Activated naive CD4-positive, alpha-beta T cell treated with anti-CD3 and anti-CD28 coated beads for 36 hours (primary cell): ENCODE results near the gene SLC25A39. TPM values are rescaled to one million over a fixed set of nuclear protein-coding genes. Genes with fewer than 3 reads are reported as not detected.
"Not testable (repeated sequence)": the region's sequence is repeated elsewhere in the genome, so short reads cannot be mapped to it uniquely, and the experiment has no call there.

ENCODE experiments used
- CTCF ChIA-PET: fragments of 350-600 bp; sonication (Branson Sonifier 250); formaldehyde crosslinking; loops from one replicate; lab custom pipeline; 2021; ENCODE audit warnings: antibody characterized with exemption; lab: Charles Lee
- DNase-seq: peaks from one replicate; pipeline ENCODE4 v3.0.0-alpha.2; 2020
- H3K27ac Mint-ChIP-seq: one replicate; pipeline ENCODE4 v1.8.0; 2021; ENCODE audit warnings: mild to moderate bottlenecking, mixed read lengths
- H3K27me3 Mint-ChIP-seq: one replicate; pipeline ENCODE4 v1.8.0; 2021; ENCODE audit warnings: low read depth, mixed read lengths
- H3K36me3 Mint-ChIP-seq: one replicate; pipeline ENCODE4 v1.8.0; 2021; ENCODE audit warnings: low read depth, mixed read lengths
- H3K4me1 Mint-ChIP-seq: one replicate; pipeline ENCODE4 v1.8.0; 2021; ENCODE audit warnings: low read depth, mixed read lengths
- H3K4me3 Mint-ChIP-seq: one replicate; pipeline ENCODE4 v1.8.0; 2021; ENCODE audit warnings: mild to moderate bottlenecking, moderate library complexity, mixed read lengths
- H3K9me3 Mint-ChIP-seq: one replicate; pipeline ENCODE4 v1.8.0; 2021; ENCODE audit warnings: mixed read lengths
- intact Hi-C: fragments of 100-400 bp; cut with micrococcal nuclease; formaldehyde crosslinking; loops from one replicate; pipeline ENCODE4 v1.15.1; 2023
- total RNA-seq, 2 experiments: library from RNA; stranded (reverse); gene quantifications; one replicate each; pipeline ENCODE4 v1.2.3, GENCODE V29; 2021

SLC25A39 gene
- total RNA-seq, 2 experiments from 2014 or later = 146 to 149 TPM

DNA sequence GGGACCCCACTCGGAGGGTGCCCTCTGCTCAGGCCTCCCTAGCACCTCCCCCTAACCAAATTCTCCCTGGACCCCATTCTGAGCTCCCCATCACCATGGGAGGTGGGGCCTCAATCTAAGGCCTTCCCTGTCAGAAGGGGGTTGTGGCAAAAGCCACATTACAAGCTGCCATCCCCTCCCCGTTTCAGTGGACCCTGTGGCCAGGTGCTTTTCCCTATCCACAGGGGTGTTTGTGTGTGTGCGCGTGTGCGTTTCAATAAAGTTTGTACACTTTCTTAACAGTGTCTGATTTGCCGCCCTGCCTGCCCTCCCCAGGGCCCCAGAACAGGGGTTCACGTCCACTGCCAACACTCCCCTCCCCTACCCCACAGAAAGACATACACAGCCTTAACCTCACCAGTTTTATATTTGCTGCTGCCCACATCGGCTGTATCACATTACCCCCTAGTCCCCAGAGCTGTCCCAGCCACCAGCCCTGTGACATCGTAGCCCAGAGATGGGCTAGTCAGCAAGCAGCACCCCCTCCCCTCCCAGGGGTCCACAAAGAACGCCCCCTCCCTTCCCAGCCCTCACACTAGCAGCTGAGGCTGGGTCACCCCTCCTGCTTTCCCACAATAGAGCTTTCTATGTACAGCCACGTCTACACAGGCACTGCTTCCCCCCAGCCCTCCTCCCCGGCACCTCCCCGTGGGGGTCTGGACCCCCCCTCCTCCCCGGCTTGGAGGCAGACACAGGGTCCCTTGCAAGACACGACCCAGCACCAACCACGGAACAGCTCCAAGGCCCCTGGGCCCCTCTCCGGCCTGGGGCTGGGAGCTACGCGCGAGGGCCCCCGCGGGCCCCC lies 28.4 kb upstream of the SLC25A39 start:
- DNase-seq = no peak
- Mint-ChIP-seq H3K27me3 (peaks cover 3% of the 10 kb centered on the region), H3K4me1 (peaks cover 3% of the 10 kb centered on the region), H3K36me3 (peaks cover 5% of the 10 kb centered on the region), H3K4me3 (peak overlapping the region; percentile 52), H3K27ac (no peak overlapping the region), H3K9me3 (no peaks in the 10 kb centered on the region)
- CTCF ChIA-PET = interaction anchor here (0.8 to 3.2 kb wide), 9 partner anchors 7 to 143 kb away, joined by 3 to 13 read pairs (median 4); partner anchors contain the start of genes FAM171A2 and GRN
- intact Hi-C loops = loop anchor here (5.0 kb wide), 1 partner anchor 231 kb away; the partner anchor contains the start of gene HDAC5

DNA sequence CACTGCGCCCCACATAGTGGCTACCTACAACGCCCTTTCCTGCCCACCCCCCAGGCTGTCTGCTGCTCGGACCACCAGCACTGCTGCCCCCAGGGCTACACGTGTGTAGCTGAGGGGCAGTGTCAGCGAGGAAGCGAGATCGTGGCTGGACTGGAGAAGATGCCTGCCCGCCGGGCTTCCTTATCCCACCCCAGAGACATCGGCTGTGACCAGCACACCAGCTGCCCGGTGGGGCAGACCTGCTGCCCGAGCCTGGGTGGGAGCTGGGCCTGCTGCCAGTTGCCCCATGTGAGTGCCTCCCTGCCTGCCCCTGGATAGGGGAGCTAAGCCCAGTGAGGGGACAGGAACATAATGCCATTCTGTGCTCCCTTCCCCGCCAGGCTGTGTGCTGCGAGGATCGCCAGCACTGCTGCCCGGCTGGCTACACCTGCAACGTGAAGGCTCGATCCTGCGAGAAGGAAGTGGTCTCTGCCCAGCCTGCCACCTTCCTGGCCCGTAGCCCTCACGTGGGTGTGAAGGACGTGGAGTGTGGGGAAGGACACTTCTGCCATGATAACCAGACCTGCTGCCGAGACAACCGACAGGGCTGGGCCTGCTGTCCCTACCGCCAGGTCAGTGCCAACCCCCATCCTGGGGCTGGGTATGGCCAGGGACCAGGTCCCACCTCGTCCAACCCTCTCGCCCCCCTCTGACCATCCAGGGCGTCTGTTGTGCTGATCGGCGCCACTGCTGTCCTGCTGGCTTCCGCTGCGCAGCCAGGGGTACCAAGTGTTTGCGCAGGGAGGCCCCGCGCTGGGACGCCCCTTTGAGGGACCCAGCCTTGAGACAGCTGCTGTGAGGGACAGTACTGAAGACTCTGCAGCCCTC lies 27.6 kb upstream of the SLC25A39 start:
- H3K27ac Mint-ChIP-seq = no peak overlapping the region
- no peaks in the 10 kb centered on the region for H3K9me3 Mint-ChIP-seq
- CTCF ChIA-PET = interaction anchor here (0.6 to 3.2 kb wide), 8 partner anchors 11 to 642 kb away, joined by 3 to 13 read pairs (median 4); partner anchors contain the start of gene FAM171A2
- H3K4me3 Mint-ChIP-seq = no peak overlapping the region
- intact Hi-C loops = loop anchor here (5.0 kb wide), 1 partner anchor 230 kb away; the partner anchor contains the start of gene HDAC5
- H3K36me3 Mint-ChIP-seq = peaks cover 5% of the 10 kb centered on the region
- H3K4me1 Mint-ChIP-seq = peaks cover 3% of the 10 kb centered on the region
- H3K27me3 Mint-ChIP-seq = peaks cover 3% of the 10 kb centered on the region
- DNase-seq = no peak

DNA sequence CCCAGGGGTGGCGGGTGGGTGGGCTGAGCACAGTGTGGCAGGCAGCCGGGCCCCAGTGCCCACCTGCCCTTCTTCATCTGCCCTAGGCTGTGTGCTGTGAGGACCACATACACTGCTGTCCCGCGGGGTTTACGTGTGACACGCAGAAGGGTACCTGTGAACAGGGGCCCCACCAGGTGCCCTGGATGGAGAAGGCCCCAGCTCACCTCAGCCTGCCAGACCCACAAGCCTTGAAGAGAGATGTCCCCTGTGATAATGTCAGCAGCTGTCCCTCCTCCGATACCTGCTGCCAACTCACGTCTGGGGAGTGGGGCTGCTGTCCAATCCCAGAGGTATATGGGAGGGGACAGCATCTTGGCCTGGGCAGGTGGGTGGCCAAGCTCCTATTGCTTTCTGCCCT lies 26.8 kb upstream of the SLC25A39 start:
- H3K9me3 Mint-ChIP-seq = no peaks in the 10 kb centered on the region
- H3K27me3 Mint-ChIP-seq = peaks cover 3% of the 10 kb centered on the region
- CTCF ChIA-PET = interaction anchor here (0.6 to 3.2 kb wide), 9 partner anchors 11 to 643 kb away, joined by 3 to 13 read pairs (median 5); partner anchors contain the start of gene FAM171A2

DNA sequence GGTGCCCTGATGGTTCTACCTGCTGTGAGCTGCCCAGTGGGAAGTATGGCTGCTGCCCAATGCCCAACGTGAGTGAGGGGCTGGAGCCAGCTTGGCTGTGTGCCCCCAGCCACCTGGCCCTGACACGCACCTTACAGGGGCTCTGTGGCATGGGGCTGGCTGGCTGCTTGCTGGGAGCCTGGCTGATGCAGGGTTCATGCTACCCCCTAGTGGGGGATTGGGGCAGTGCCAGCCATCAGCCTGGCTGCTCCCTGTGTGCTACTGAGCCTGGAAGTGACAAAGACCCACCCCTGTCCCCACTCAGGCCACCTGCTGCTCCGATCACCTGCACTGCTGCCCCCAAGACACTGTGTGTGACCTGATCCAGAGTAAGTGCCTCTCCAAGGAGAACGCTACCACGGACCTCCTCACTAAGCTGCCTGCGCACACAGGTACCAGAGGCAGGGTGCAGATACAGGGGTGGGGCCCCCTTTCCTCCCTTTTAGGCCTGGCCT lies 26.2 kb upstream of the SLC25A39 start:
- intact Hi-C loops = loop anchor here (5.0 kb wide), 1 partner anchor 228 kb away; the partner anchor contains the start of gene HDAC5
- Mint-ChIP-seq H3K36me3 (peaks cover 5% of the 10 kb centered on the region), H3K4me1 (peaks cover 8% of the 10 kb centered on the region), H3K9me3 (no peaks in the 10 kb centered on the region), H3K27ac (no peak overlapping the region), H3K27me3 (peaks cover 3% of the 10 kb centered on the region), H3K4me3 (no peak overlapping the region)
- CTCF ChIA-PET = interaction anchor here (0.6 to 3.2 kb wide), 12 partner anchors 9 to 180 kb away, joined by 3 to 13 read pairs (median 4); partner anchors contain the start of gene FAM171A2
- peak; percentile 81 for DNase-seq

More for the DNA sequence above, 26.8 kb upstream of the SLC25A39 start:
- no peak for DNase-seq
- intact Hi-C loops = loop anchor here (5.0 kb wide), 1 partner anchor 229 kb away; the partner anchor contains the start of gene HDAC5
- peaks cover 3% of the 10 kb centered on the region for H3K4me1 Mint-ChIP-seq
- H3K27ac Mint-ChIP-seq = no peak overlapping the region
- H3K4me3 Mint-ChIP-seq = no peak overlapping the region
- H3K36me3 Mint-ChIP-seq = peaks cover 5% of the 10 kb centered on the region

DNA sequence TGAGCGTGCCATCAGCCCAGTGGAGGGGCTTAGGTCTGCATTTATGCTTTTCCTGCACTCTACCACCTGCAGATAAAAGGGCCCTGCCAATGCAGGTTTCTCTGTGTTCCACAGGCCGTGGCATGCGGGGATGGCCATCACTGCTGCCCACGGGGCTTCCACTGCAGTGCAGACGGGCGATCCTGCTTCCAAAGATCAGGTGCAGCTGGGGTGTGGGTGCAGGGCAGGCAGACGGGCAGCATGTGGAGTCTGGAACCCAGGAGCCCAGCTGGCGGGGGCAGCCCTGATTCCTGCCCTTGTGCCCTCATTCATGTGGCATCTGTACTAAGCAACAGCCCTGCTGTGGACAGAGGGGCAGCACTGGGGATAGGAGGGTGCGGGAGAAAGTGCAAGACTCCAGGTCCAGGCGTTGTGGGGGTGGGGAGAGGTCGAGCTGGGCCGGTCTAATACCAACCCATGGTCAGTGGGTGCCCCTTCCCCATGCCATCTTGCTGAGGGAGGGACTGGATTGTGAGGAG lies 25.0 kb upstream of the SLC25A39 start:
- peaks cover 3% of the 10 kb centered on the region for H3K27me3 Mint-ChIP-seq
- intact Hi-C loops = loop anchor here (5.0 kb wide), 3 partner anchors 227 to 407 kb away; partner anchors contain the start of genes HDAC5, LSM12 and PPY
- H3K4me3 Mint-ChIP-seq = no peak overlapping the region
- no peak overlapping the region for H3K27ac Mint-ChIP-seq
- H3K4me1 Mint-ChIP-seq = peaks cover 13% of the 10 kb centered on the region
- no peak for DNase-seq
- H3K9me3 Mint-ChIP-seq = no peaks in the 10 kb centered on the region
- peaks cover 5% of the 10 kb centered on the region for H3K36me3 Mint-ChIP-seq
- CTCF ChIA-PET = interaction anchor here (0.7 to 3.2 kb wide), 7 partner anchors 8 to 174 kb away, joined by 3 to 13 read pairs (median 6); partner anchors contain the start of gene FAM171A2

DNA sequence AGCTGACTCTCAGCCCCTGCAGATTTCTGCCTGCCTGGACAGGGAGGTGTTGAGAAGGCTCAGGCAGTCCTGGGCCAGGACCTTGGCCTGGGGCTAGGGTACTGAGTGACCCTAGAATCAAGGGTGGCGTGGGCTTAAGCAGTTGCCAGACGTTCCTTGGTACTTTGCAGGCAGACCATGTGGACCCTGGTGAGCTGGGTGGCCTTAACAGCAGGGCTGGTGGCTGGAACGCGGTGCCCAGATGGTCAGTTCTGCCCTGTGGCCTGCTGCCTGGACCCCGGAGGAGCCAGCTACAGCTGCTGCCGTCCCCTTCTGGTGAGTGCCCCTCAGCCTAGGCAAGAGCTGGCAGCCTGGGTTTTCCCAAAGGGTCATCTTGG lies 24.4 kb upstream of the SLC25A39 start:
- Mint-ChIP-seq H3K27me3 (peaks cover 3% of the 10 kb centered on the region), H3K9me3 (no peaks in the 10 kb centered on the region), H3K27ac (no peak overlapping the region), H3K36me3 (peaks cover 5% of the 10 kb centered on the region), H3K4me3 (no peak overlapping the region), H3K4me1 (peaks cover 13% of the 10 kb centered on the region)
- DNase-seq = no peak
- CTCF ChIA-PET = interaction anchor here (2.6 to 3.2 kb wide), 2 partner anchors 14 to 139 kb away, joined by 13 read pairs; partner anchors contain the start of gene FAM171A2
- intact Hi-C loops = loop anchor here (5.0 kb wide), 2 partner anchors 282 to 407 kb away; partner anchors contain the start of genes LSM12 and PPY

DNA sequence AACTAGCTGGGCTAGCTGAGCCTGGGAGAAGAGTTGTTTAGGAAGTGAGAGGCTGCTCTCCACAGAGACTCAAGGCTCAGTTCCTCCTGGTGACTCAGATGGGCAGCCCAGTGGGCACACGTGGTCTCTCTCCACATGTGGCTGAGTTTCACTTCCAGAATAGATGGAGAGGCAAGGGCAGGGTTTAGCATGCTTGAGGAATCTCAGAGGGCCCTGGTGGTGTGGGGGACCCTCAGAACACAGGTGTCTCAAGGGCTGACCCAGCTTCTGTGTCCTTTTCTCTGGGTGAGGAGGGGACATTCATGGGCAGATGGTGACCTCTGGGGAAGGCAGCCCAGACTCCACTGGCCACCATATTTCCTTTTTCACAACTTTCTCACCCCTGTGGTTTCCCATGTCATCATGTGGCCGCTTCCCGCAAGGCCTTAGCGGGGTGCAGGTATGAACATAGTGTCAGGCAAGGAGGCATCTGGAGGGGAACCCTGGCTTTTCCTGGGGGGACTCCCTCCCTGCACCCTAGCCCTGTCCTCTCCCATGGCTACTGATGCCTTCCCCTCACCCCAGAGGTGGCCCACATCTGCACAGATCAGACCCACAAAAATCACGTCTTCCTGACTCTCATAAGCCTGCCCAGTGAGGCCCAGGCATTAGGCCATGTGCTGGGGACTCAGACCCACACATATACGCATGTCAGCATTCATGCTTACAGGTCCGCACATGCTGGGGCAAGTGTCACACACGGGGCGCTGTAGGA lies 23.8 kb upstream of the SLC25A39 start:
- no peak for DNase-seq
- intact Hi-C loops = loop anchor here (5.0 kb wide), 2 partner anchors 281 to 406 kb away; partner anchors contain the start of genes LSM12 and PPY
- Mint-ChIP-seq H3K36me3 (peaks cover 5% of the 10 kb centered on the region), H3K4me1 (peaks cover 13% of the 10 kb centered on the region), H3K27me3 (peaks cover 3% of the 10 kb centered on the region), H3K27ac (no peak overlapping the region), H3K4me3 (no peak overlapping the region), H3K9me3 (no peaks in the 10 kb centered on the region)
- CTCF ChIA-PET = interaction anchor here (0.8 to 3.2 kb wide), 3 partner anchors 14 to 138 kb away, joined by 4 to 13 read pairs (median 13); partner anchors contain the start of gene FAM171A2

DNA sequence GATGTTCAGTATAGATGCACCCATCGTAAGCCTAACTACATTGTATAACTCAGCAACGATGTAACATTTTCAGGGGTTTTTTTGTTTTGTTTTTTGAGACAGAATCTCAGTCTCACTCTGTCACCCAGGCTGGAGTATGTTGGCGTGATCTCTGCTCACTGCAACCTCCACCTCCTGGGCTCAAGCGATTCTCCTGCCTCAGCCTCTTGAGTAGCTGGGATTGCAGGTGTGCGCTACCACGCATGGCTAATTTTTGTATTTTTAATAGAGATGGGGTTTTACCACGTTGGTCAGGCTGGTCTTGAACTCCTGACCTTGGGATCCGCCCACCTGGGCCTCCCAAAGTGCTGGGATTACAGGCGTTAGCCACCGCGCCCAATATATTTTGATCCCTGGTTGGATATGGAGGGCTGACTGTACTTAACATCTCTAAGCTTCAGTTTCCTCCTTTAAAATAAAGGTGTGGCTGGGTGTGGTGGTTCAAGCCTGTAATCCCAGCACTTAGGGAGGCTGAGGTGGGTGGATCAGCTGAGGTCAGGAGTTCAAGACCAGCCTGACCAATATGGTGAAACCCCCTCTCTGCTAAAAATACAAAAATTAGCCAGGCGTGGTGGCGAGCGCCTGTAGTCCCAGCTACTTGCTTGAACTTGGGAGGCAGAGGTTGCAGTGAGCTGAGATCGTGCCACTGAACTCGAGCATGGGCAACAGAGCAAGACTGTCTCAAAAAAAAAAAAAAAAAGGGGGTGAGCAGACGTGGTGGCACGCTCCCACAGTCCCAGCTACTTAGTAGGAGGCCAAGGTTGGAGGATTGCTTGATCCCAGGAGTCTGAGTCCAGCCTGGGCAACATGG lies 22.8 kb upstream of the SLC25A39 start:
- not testable (repeated sequence) for H3K36me3 Mint-ChIP-seq, H3K9me3 Mint-ChIP-seq, DNase-seq, H3K4me3 Mint-ChIP-seq, H3K27me3 Mint-ChIP-seq, H3K27ac Mint-ChIP-seq
- intact Hi-C loops = loop anchor here (5.0 kb wide), 2 partner anchors 280 to 405 kb away; partner anchors contain the start of genes LSM12 and PPY
- peaks cover 10% of the 10 kb centered on the region for H3K4me1 Mint-ChIP-seq
- CTCF ChIA-PET = interaction anchor here (0.7 to 0.9 kb wide), 3 partner anchors 10 to 100 kb away, joined by 3 to 4 read pairs (median 3); no protein-coding TSS in a partner anchor

DNA sequence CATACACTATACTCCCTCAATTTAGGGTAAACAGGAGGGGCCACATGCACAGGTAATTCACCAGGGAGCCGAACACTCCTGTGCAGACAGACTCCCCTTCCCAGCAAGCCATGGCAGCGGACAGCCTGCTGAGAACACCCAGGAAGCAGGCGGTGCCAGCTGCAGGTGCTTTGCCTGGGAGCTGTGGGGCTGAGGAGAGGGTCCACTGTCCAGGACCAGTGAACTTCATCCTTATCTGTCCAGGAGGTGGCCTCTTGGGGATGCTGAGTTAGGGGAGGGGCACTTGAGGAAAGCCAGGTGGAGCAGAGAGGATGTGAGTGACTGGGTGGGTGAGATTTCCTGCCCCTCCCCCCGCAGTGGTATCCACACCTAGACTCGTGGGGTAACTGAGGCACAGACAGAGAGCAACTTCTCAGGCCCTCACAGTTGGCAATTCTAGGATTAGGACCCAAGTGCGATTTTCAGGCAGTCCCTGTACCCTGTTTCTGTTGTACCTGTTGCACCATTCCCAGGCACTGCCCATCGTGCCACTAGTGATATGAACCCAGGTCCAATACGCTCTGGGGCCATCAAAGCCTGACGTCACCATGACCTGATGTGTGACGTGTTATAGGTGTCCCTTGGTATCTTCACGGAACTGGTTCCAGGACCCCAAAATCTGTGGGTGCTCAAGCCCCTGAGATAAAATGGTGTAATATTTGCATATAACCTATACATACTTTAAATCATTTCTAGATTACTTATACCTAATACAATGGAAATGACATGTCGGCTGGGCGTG lies 21.6 kb upstream of the SLC25A39 start:
- no peak for DNase-seq
- Mint-ChIP-seq H3K4me1 (peaks cover 10% of the 10 kb centered on the region), H3K4me3 (peak overlapping the region; percentile 73), H3K27me3 (no peaks in the 10 kb centered on the region), H3K36me3 (no peaks in the 10 kb centered on the region), H3K9me3 (no peaks in the 10 kb centered on the region), H3K27ac (no peak overlapping the region)
- intact Hi-C loops = loop anchor here (5.0 kb wide), 2 partner anchors 279 to 404 kb away; partner anchors contain the start of genes LSM12 and PPY
- CTCF ChIA-PET = interaction anchor here (0.5 to 2.2 kb wide), 18 partner anchors 8 to 1929 kb away, joined by 3 to 21 read pairs (median 5); partner anchors contain the start of gene FAM171A2
